GM19025 (cell line): ENCODE measurements around the gene RNF217.
"Not testable (repeated sequence)": the region's sequence is repeated elsewhere in the genome, so short reads cannot be mapped to it uniquely, and the experiment has no call there.

Experiments
- ATAC-seq: cut with Tn5 transposase; IDR thresholded peaks from one replicate; pipeline ENCODE4 v1.9.1; 2021; ENCODE audit warnings: mild to moderate bottlenecking, low read depth, moderate library complexity; ENCODE audit not compliant: unreplicated experiment

RNF217 gene

GRCh38 chr6:124961777-124962638, at the start of gene RNF217:
TSS of gene RNF217 (plus strand) at chr6:124962437. CDS start at chr6:124962545, 108 bp downstream.
- ATAC-seq, result no peak

- no peak for ATAC-seq
Measured at GRCh38 chr6:124913056-124913455, 49.2 kb upstream of the RNF217 start.

- ATAC-seq, result no peak
Measured at GRCh38 chr6:124917769-124918168, 44.5 kb upstream of the RNF217 start.

GRCh38 chr6:124919703-124920102, 42.5 kb upstream of the RNF217 start:
- not testable (repeated sequence) for ATAC-seq

- ATAC-seq, result no peak
Measured at GRCh38 chr6:124924333-124924759, 37.9 kb upstream of the RNF217 start.

GRCh38 chr6:124926435-124926834, 35.8 kb upstream of the RNF217 start:
- ATAC-seq, result no peak

GRCh38 chr6:124927806-124928205, 34.4 kb upstream of the RNF217 start:
- ATAC-seq, result no peak

- ATAC-seq, result no peak
Measured at GRCh38 chr6:124928851-124929250, 33.4 kb upstream of the RNF217 start.

- ATAC-seq, result no peak
Measured at GRCh38 chr6:124937645-124938044, 24.6 kb upstream of the RNF217 start.

GRCh38 chr6:124941259-124941658, 21.0 kb upstream of the RNF217 start:
- ATAC-seq, result peak; percentile 53

GRCh38 chr6:124943658-124944057, 18.6 kb upstream of the RNF217 start:
- ATAC-seq, result no peak

- no peak for ATAC-seq
Measured at GRCh38 chr6:124947971-124948451, 14.2 kb upstream of the RNF217 start.

GRCh38 chr6:124949706-124950105, 12.5 kb upstream of the RNF217 start:
- ATAC-seq, result no peak

GRCh38 chr6:124953808-124954207, 8.4 kb upstream of the RNF217 start:
- no peak for ATAC-seq

- no peak for ATAC-seq
Measured at GRCh38 chr6:124955108-124955856, 7.0 kb upstream of the RNF217 start.

- no peak for ATAC-seq
Measured at GRCh38 chr6:124956018-124956417, 6.2 kb upstream of the RNF217 start.

- no peak for ATAC-seq
Measured at GRCh38 chr6:124958149-124958548, 4.1 kb upstream of the RNF217 start.

- ATAC-seq, result no peak
Measured at GRCh38 chr6:124958759-124959354, 3.4 kb upstream of the RNF217 start.

GRCh38 chr6:124960757-124961463, 1.3 kb upstream of the RNF217 start:
- ATAC-seq, result no peak

GRCh38 chr6:124961464-124961776, 817 bp upstream of the RNF217 start:
- ATAC-seq, result no peak
